ENCODE data around the gene SKOR1. TPM values are rescaled to one million over a fixed set of nuclear protein-coding genes. Genes with fewer than 3 reads are reported as not detected.
A peak's percentile ranks its signal among the peaks of the same experiment; 100 is the strongest.

Gene SKOR1
- total and polyA plus RNA-seq, 2 of the 8 experiments (the other 6 are each of a cell fraction or from before 2014, with no cell fraction given): 0.03 to 0.11 TPM

DNA sequence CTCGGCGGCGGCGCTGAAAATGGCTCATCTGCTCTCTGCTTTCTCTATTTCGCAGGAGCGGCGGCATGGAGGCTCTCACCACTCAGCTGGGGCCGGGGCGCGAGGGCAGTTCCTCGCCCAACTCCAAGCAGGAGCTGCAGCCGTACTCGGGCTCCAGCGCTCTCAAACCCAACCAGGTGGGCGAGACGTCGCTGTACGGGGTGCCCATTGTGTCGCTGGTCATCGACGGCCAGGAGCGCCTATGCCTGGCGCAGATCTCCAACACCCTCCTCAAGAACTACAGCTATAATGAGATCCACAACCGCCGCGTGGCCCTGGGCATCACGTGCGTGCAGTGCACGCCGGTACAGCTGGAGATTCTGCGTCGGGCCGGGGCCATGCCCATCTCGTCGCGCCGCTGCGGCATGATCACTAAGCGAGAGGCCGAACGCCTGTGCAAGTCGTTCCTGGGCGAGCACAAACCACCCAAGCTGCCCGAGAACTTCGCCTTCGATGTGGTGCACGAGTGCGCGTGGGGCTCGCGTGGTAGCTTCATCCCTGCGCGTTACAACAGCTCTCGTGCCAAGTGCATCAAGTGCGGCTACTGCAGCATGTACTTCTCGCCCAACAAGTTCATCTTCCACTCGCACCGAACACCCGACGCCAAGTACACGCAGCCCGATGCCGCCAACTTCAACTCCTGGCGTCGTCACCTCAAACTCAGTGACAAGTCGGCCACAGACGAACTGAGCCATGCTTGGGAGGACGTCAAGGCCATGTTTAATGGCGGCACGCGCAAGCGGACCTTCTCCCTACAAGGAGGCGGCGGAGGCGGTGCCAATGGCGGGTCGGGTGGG is 790 bp downstream of the SKOR1 start:
- Histone ChIP-seq H3K4me1 (replicated peaks in 1 of 4; ENCODE audit: control insufficient read depth in 3 of 4, insufficient read depth in 4 of 4, low read length in 3 of 4) (peaks cover 11 to 64% (median 44%) of the 10 kb centered on the region in 4 experiments), H3K9ac (replicated peaks in 1 of 4; ENCODE audit: extremely low read depth in 1 of 4, low read depth in 3 of 4, low read length in 3 of 4) (no peak overlapping the region), H2BK12ac (ENCODE audit: low read depth, low read length) (peak overlapping the region; percentile 76; the same call in 1 of the 2 replicates), H3K23me2 (ENCODE audit: low read depth, low read length) (peaks cover 11% of the 10 kb centered on the region; the same call in 1 of the 2 replicates), H3K4me2 (ENCODE audit: insufficient read depth in 1 of 2, low read depth in 2 of 2, low read length in 2 of 2) (peak overlapping the region; percentile 62 to 73), H2BK120ac (replicated peaks; ENCODE audit: low read depth, low read length) (no peak overlapping the region), H2AK5ac (ENCODE audit: low read depth, low read length) (peak overlapping the region; percentile 87), H2BK5ac (ENCODE audit: low read depth, low read length) (0 out of 2 replicates have a peak overlapping the region, but pooled peaks have one; percentile 21), H3K4me3 (ENCODE audit: extremely low read depth in 1 of 4, insufficient read depth in 2 of 4, low read depth in 3 of 4, low read length in 4 of 4) (peak overlapping the region in 2 of 4 experiments; percentile 23 to 47; a peak in 5 of 8 replicates), H3K56ac (replicated peaks; ENCODE audit: insufficient read length, low read depth, low read length) (no peak overlapping the region), H2BK15ac (ENCODE audit: low read length) (peak overlapping the region; percentile 89; the same call in 1 of the 2 replicates), H3K27me3 (replicated peaks in 1 of 4; ENCODE audit: control insufficient read depth in 3 of 4, extremely low read depth in 1 of 4, insufficient read depth in 3 of 4, low read length in 3 of 4) (peaks cover 98 to 100% (median 100%) of the 10 kb centered on the region in 4 experiments), H3K4ac (replicated peaks; ENCODE audit: insufficient read length, low read depth, low read length) (no peak overlapping the region), H4K91ac (replicated peaks; ENCODE audit: insufficient read length, low read length) (no peak overlapping the region), H3K79me1 (ENCODE audit: low read depth, low read length) (no peaks in the 10 kb centered on the region), H3K18ac (ENCODE audit: extremely low read depth, low read length) (peak overlapping the region; percentile 60), H2AFZ (ENCODE audit: low read length) (no peak overlapping the region), H2BK20ac (ENCODE audit: low read length) (peak overlapping the region; percentile 72; the same call in 1 of the 2 replicates), H4K8ac (ENCODE audit: extremely low read depth, insufficient read depth, low read length) (peak overlapping the region; percentile 66; the same call in 1 of the 2 replicates), H4K5ac (ENCODE audit: insufficient read length, low read depth, low read length) (no peak overlapping the region), H4K20me1 (replicated peaks in 1 of 2; ENCODE audit: control insufficient read depth in 1 of 2, insufficient read depth in 2 of 2, low read length in 2 of 2) (peaks cover 22 to 27% of the 10 kb centered on the region in 2 experiments), H3K9me3 (ENCODE audit: insufficient read depth in 2 of 2, low read depth in 1 of 2, low read length in 1 of 2) (peaks cover 0 to 4% of the 10 kb centered on the region in 2 experiments; a peak in 1 of 4 replicates), H3K14ac (ENCODE audit: insufficient read length) (no peak overlapping the region), H3K79me2 (ENCODE audit: control insufficient read depth in 1 of 2, insufficient read depth in 2 of 2, low read length in 2 of 2) (no peaks in the 10 kb centered on the region), H3K27ac (ENCODE audit: low read depth, low read length) (no peak overlapping the region), H3K23ac (ENCODE audit: insufficient read length) (no peak overlapping the region), H3K36me3 (ENCODE audit: control insufficient read depth in 2 of 4, insufficient read depth in 4 of 4, low read length in 3 of 4) (peaks cover 0 to 27% (median 0%) of the 10 kb centered on the region in 4 experiments; a peak in 1 of 8 replicates)
- no peak for FAIRE-seq
- ChIA-PET CTCF (ENCODE audit: partially characterized antibody) (interaction anchor here (2.6 kb wide), 1 partner anchor 9 kb away, joined by 11 read pairs; no protein-coding TSS in a partner anchor), POLR2A (ENCODE audit: partially characterized antibody) (interaction anchor here (1.6 kb wide), 1 partner anchor 13 kb away, joined by 3 read pairs; no protein-coding TSS in a partner anchor)
- TF ChIP-seq EZH2 (IDR thresholded peaks at IDR 0.05; ENCODE audit: low read depth, low read length, severe bottlenecking) (peak; percentile 100), CTBP2 (IDR thresholded peaks at IDR 0.05; ENCODE audit: borderline replicate concordance, insufficient read depth, insufficient read length, low read length) (peak; percentile 82), RNF2 (IDR thresholded peaks at IDR 0.05; ENCODE audit: borderline replicate concordance, low read depth, low read length, missing control alignments, poor library complexity, severe bottlenecking) (peak; percentile 93), RXRA (IDR thresholded peaks at IDR 0.05; ENCODE audit: insufficient read depth, low read depth, low read length) (no peak), EGR1 (IDR thresholded peaks at IDR 0.05; ENCODE audit: borderline replicate concordance, low read depth, low read length) (no peak), SUZ12 (IDR thresholded peaks at IDR 0.05; ENCODE audit: low read length) (peak; percentile 100)
- TF ChIP-seq, protein P1, sequence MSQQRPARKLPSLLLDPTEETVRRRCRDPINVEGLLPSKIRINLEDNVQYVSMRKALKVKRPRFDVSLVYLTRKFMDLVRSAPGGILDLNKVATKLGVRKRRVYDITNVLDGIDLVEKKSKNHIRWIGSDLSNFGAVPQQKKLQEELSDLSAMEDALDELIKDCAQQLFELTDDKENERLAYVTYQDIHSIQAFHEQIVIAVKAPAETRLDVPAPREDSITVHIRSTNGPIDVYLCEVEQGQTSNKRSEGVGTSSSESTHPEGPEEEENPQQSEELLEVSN (IDR thresholded peaks at IDR 0.05): peak; percentile 60
- TF ChIP-seq, protein P2, sequence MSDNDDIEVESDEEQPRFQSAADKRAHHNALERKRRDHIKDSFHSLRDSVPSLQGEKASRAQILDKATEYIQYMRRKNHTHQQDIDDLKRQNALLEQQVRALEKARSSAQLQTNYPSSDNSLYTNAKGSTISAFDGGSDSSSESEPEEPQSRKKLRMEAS (IDR thresholded peaks at IDR 0.05): peak; percentile 75
- 9% methylated on average over 69 of the region's 77 CpGs; no CpG with 5 or more reads in 1 of the 2 experiments for WGBS, 2 experiments (ENCODE audit: extremely low coverage in 1 of 2, insufficient coverage in 1 of 2, insufficient read length in 1 of 2, insufficient replicate concordance in 2 of 2, low coverage in 1 of 2, low lambda C conversion rate in 2 of 2, missing lambda C conversion rate in 1 of 2)
- peak in 1 of 2 experiments; percentile 71 for DNase-seq (ENCODE audit: low read depth in 1 of 2, low spot score in 2 of 2)
